Hypothalamus (tissue), 51 donors: ENCODE data around the gene ELFN1.

Experiments
- DNase-seq, 51 donors: peaks; one replicate each; lab custom pipeline; 2025; lab: John Stamatoyannopoulos, UW

The ELFN1 gene

GRCh38 chr7:1674161-1675035 is 4.3 kb downstream of the ELFN1 start:
- DNase-seq: no peak

DNA sequence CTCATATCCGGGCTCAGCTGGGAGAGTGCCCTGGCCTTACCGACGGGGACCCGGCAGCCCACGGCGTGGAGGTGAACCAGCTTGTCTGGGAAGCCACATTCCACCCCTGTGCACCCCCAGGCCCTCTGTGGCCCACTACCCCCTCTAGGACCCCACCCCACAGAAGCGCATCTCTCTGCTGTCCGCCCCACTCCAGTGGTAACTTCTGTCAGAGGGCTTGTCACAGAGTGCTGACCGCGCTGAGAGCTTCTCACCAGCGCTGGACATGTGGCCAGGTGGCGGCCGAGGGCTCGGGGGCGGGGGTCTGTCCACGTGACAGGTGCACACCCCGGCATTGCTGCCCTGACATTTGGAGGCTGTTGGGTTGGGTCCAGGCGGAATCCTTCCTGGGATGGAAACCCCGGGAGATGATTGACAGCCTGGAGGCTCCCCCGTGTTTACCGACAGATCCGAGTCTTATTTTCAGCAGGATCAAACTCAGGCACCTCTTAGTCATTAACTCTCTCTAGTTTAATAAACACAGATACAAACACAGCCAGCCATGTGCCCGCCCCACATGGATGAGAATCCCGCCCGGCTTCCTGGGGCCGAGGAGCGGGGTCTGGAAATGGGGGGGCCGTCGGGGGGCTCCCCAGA is 5.1 kb downstream of the ELFN1 start:
- DNase-seq: no peak

GRCh38 chr7:1675673-1676549 is 5.8 kb downstream of the ELFN1 start:
- DNase-seq: no peak

- no peak for DNase-seq
Measured at GRCh38 chr7:1676550-1677078, 6.5 kb downstream of the ELFN1 start.

- DNase-seq: no peak
Measured at GRCh38 chr7:1677206-1678080, 7.4 kb downstream of the ELFN1 start.

- DNase-seq: no peak
Measured at GRCh38 chr7:1678081-1678543, 8.0 kb downstream of the ELFN1 start.

DNA sequence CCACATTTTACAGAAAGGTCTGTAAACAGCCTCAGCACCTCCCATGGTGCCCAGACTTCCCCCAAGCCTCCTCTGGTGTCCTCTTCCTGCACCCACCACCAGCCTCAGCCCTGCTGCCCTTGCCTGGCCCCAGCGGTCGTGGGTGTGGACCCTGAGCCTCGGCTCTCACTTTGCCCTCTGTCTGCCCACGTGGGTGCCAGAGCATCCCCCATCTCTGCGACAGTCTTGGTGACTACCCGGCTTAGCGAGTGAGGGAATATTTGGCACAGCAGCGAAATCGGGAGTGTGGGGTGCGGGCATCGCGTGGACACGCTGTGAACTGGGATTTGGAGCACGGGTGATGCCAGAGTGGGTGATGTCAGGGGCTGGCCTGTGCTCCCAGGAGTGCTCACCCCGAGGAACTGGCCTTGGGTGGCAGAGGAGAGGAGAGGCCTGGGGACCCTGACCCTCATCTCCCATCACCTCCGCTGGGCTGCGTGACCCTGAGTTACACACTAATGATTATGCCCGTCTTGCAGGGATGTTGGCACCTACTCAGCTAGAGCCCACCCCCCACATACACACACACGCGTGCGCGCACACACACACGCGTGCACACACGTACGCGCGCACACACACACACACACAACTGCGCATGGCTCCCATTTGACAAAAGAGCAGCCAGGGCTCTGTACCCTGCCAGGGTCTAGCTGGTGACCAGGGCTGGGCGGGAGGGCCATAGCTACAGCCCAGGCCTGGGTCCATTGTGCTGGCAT is 8.7 kb downstream of the ELFN1 start:
- DNase-seq: no peak

DNA sequence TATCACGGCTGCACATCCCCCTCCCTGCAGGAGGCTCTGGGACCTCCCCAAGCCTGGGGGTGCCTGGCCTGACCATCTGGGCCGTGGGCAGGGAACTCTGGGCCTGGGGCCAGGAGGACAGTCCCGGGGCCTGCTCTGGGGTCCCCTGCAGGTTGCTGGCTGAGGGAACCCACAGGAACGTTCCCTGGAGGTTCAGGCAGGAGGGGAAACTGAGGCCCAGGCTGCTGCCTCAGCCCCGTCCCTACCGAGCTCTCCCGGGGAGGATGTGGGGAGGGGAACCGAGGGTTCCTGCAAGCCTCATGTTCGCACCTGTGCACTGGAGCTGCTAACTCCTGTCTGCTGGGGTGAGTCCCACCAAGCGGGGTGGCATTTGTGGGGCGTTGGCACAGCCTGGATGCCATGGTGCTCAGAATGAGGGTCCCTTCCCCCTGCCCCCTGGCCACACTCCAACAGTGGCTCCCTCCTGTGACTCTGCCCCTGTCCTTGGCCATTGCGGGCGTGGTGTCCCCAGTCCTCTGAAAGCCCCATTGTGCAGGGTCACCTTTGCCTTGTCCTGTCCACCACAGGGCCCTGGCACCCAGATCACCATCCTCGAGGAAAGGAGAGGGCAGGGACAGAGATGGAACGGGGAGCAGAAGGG is 9.4 kb downstream of the ELFN1 start:
- DNase-seq: no peak

DNA sequence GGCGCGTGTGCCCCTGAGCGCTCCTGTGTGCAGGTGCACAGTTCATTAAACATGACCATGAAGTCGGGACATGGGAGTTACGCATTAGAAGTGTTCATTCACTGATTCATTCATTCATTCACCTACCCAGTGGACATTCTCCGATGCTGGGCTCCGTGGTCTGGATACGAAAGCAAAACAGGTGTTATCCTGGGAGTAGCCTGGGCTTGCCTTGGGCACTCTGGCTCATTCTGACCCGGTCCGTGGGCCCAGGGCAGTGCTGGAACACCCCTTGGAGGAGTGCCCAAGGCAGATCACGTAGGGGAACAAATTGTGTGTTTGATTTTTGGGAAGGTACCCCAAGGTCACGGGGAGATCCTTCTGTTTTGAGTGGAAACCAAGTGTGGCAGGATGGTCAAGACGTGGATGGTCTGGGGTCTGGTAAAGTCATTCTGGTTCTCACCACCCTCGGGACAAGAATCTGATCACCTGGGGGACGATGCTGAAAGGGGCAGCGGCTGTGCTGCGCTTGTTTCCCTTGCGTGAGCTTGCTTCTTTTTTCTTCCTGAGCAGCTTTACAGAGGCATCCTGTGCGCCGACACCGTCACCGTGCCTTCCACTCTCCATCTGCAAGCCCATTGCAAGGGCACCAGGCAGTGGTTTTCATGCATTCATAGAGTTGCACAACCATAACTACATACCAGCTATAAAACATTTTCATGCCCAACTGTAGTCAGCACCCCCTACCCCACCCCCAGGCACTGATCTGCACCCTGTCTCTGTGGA is 10.1 kb downstream of the ELFN1 start:
- no peak for DNase-seq

GRCh38 chr7:1681581-1681980 is 11.5 kb downstream of the ELFN1 start:
- DNase-seq: no peak

DNA sequence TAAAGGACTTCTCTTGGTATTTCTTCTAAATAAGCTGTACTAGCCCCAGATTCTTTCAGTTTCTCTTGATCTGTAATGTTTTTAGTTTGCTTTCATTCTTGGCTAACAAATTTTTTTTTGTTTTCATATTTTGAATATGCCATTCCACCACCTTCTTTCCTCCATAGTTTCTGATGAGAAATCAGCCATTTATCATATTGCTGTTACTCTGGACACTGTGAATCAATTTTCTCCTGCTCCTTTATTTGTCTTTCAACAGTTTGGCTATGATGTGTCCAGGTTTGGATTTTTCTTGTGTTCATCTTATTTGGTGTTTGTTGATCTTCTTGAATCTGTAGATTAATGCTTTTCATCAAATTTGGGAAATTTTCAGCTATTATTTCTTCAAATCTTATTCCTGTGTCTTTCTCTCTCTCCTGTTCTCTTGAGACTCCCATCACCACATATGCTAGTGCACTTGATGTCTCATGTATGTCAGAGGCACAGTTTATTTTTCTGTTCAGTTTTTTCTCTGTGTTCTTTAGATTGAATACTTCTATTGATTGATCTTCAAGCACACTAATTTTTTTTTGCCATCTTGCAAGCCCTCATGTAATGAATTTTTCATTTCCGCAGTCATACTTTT is 15.0 kb downstream of the ELFN1 start:
- DNase-seq: no peak

DNA sequence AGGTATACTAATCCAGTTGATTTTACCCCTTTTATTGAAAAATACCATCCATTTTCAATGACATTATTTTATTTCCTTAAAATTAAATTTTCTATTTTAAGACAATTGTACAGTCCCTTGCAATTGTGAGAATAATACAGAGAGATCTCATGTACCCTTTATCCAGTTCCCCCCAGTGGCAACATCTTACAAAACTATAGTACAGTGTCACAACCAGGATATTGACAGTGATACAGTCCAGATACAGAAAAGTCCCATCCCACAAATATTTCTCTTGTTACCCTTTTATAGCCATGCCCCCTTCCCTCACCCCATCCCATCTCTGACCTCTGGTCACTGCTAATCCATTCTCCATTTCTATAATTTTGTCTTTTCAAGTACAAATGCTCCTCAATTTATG is 18.5 kb downstream of the ELFN1 start:
- no peak for DNase-seq

DNA sequence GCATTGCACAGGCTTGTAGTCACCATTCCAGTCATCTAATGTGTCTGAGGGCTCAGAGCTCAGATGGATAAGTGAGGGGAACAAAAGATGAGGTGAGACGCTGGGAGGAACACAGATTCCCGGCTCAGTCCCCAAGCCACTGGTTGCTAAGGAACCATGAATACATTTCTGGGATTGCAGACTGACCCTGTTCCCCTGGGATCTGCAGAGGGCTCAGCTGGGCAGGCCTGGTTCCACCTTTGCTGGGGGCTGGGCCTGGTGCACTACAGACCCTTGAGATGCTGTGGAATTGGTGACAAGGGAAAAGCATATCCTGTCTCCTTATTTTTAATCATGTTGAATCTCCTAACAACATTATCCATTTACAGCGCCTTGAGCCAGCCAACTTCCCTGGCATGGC is 19.2 kb downstream of the ELFN1 start:
- no peak for DNase-seq

DNA sequence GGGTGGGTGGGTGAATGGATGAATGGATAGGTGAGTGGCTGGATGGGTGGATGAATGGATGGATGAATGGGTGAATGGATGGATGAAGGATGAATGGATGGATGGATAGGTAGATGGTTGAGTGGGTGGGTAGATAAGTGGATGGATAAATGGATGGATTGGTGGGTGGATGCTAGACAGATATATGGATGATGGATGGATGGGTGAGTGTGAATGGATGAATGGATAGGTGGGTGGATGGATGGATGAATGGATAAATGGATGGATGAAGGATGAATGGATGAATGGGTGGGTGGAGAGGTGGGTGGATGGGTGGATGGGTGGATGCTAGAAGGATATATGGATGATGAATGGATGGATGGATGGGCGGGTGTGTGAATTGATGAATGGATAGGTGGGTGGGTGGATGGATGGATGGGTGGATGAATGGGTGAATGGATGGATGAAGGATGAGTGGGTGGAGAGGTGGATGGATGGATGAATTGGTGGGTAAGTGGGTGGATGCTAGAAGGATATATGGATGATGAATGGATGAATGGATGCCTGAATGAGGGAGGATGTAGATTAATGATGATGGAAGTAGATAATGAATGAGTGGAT is 20.4 kb downstream of the ELFN1 start:
- DNase-seq: no peak

DNA sequence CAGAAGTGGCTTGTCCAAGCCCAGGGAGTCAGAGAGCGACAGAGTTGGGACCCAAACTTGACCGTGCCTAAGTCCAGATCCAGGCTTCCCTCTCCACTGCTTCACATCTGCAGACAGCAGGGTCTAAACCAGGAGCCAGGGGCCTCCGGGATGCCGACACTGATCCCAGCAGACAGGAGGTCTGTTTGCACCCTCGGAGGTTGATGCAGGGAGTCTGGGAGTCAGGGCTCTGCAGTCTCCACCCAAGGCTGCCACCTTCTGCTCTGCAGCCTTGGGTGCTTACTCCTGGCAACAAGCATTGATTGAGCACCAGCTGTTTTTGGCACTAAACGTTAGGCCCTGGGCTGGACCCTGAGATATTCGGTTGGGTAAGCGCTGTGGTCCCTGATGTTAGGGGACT is 21.0 kb downstream of the ELFN1 start:
- DNase-seq: no peak

DNA sequence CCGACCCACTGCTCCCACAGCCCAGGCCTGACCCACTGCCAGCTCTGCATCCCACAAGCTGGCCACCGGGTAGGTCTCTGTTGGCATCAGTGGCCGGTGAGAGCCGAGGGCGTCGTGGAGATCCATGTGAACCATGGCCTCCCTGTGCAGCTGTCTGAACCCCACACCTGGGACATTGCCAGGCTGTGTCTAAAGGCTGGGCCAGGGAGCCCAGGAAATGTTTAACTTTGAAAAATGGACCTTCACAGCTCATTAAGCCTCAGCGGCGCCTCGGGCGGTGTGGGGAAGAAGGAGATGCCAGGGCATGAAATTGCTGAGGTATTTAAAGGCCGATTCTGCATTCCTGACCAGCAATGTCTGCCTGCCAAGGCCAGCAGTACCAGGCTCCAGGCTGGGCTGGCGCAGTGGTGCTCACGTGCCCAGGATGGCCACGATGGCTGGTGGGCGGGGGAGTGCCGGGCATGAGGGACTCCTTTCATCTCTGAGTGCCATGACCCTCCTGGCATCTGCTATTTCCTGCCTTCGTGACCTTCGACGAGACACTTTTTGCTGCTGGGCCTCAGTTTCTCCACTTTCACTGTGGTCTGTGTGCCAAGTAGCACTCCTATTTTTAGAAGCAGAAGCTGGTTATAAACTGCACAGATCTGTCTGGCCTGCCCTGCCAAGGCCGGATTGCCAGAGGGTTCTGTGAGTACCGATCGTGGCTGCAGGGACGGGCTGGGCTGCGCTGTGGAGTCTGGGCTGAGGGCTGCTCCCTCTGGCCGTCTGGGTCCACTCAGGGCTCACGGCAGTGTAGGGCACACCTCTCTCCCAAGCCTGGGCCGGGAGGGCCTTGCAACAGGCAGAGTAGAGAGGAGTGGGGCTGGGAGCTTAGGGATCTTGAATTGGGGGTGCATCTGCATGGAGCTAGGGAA is 21.8 kb downstream of the ELFN1 start:
- DNase-seq: peak in 31 of 51 donors; percentile 15 to 73 (median 38)
